GM19468 (cell line): ENCODE measurements around the gene KRT78.
"Not testable (repeated sequence)": the region's sequence is repeated elsewhere in the genome, so short reads cannot be mapped to it uniquely, and the experiment has no call there.

Experiments
- ATAC-seq: cut with Tn5 transposase; IDR thresholded peaks from one replicate; pipeline ENCODE4 v1.9.1; 2021; ENCODE audit warnings: mild to moderate bottlenecking, moderate library complexity, moderate number of reproducible peaks; ENCODE audit not compliant: unreplicated experiment; ENCODE audit errors: extremely low read depth

KRT78 gene, protein sequence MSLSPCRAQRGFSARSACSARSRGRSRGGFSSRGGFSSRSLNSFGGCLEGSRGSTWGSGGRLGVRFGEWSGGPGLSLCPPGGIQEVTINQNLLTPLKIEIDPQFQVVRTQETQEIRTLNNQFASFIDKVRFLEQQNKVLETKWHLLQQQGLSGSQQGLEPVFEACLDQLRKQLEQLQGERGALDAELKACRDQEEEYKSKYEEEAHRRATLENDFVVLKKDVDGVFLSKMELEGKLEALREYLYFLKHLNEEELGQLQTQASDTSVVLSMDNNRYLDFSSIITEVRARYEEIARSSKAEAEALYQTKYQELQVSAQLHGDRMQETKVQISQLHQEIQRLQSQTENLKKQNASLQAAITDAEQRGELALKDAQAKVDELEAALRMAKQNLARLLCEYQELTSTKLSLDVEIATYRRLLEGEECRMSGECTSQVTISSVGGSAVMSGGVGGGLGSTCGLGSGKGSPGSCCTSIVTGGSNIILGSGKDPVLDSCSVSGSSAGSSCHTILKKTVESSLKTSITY

DNA sequence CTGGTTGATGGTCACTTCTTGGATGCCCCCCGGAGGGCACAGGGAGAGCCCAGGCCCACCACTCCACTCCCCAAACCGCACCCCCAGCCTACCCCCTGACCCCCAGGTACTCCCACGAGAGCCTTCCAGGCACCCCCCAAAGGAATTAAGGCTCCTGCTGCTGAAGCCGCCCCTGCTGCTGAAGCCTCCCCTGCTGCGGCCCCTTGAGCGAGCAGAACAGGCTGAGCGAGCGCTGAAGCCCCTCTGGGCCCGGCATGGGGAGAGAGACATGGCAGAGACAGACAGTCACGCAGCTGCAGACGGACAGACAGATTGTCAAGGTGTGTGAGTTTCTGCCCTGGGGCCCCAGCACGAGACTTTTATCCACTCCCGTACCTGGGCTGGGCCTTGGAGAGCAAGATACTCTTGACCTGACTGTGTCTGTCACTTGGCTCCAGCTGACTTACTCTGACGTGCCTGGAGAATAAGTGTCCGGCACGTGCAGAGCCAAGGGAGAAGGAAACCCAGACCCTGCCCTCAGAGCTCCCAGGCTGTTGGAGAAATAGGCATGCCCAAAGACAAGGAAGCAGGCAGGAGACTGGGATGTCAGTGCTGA, at the start of gene KRT78:
Gene KRT78, minus strand, starts transcription at position 334 of the 595 bp plus-strand sequence. Its CDS starts 64 bp downstream, at position 270.
- ATAC-seq = no peak

DNA sequence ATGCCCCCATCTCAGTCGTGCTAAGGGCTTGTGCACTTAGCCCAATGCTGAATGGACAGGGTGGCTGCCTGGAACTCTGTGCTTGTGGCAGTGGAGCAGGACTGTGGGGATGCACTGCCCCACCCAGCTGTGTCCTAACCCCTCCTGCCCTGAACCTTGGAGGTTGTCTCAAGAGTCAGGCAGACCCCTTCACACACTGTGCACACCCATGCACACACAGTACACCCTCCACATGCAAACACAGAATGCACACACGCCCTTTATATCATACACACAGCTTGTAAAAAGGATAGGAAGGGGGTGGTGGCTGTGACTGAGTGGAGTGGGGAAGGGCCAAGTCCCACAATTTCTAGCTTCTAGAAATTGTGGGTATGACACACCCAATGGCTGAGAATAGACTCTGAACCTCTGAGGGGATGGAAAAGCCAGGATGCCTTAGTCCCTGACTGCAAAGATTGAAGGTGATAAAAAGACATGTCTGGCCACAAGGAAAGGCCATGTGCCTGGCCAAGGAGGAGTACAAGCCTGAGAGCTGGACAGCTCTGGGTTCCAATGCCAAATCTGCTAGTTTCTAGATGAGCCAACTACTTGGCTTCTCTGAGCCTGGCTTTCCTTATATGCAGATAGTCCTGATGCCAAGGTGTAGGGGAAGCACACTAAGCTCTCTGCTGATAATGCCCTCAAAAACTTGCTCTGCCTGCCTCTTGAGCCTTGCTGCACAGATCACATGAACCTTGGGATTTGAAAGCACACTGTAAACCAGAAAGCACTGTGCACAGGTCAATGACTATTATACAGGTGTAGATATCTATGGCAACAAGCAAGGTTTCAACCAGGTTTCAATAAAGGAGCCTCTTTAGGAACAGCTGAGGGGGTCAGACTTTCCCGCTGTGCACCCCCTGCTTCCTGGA, 47.7 kb upstream of the KRT78 start:
- no peak for ATAC-seq

DNA sequence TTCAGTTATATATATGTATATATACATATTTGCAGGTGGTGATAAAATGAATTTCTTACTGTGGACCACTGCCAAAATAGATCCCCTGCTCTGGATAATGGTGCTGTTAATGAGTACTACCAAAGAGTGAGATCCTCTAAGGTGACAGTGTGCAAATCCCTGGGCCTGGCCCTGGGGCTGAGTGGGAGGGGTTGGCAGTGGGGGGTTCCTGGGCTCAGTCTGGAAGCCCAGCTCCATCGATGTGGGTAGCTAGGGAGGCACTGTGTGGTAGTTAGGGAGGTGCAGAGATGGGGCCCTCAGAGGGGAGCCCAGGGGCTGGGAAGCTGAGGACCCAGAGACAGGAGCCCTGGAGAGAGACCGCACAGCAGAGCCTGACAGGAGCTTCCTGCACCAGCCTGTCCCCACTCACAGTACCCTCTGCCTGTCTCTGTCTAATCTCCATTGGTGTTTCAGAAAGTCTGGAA, 47.0 kb upstream of the KRT78 start:
- ATAC-seq = no peak

DNA sequence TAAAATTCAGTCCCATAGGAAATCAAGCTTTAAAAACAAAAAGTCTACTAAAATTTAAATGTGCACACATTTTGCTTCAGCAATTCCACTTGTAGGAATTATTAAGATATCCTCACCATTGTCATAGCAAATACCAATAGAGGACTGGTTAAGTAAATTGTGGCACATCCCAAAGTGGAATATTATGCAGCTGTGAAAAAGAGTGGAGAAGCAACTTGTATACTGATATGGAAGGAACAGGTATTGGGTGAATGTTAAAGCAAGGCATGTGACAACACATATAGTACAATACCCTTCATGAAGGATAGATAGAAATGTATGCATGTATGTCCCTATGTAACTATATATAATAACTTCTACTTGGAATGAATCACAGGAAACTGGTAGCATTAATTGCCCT, 44.2 kb upstream of the KRT78 start:
- no peak for ATAC-seq

DNA sequence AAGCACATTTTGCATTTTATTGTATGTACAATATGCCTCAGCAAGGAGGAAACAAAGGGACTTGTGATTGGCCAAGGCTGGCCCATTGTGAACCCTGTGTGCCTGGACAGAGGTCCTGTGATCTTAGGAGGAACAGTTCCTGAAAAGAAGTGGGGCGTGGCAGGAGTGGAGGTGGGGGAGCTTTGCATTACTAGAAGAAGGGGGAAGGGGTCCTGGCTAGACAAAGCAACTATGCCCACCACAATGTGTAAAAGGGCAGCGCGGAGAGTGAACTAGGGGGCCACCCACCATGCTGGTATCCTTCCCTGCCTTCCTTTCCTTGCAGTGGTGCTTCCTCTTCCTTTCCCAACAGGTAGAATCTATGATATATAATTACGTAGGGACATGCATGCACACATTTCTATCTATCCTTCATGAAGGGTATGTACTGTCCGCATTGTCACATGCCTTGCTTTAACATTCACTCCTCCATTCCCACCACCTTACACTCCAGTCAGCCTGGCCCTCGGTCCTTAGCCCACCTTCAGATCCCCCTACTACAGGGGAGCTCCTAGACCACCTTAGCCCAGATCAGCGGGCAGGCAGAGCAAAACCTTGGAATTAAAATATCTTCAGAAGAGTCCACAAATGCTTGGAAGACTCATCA, 43.5 kb upstream of the KRT78 start:
- no peak for ATAC-seq

DNA sequence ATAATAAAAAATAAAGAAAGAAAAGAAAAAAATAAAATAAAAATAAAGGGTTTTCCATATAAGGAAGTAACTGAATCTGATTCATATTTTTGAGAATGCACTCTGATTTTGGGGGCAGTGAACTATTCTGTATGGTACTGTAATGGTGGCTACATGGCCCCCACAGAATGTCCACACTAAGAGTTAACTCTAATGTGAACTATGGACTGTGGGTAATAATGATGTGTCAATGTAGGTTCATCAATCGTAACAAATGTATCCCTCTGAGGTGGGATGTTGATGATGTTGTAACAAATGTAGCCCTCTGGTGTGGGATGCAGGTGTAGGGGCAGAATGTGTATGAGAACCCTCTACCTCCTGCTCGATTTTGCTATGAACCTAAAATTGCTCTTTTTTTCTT, 42.2 kb upstream of the KRT78 start:
- no peak for ATAC-seq

DNA sequence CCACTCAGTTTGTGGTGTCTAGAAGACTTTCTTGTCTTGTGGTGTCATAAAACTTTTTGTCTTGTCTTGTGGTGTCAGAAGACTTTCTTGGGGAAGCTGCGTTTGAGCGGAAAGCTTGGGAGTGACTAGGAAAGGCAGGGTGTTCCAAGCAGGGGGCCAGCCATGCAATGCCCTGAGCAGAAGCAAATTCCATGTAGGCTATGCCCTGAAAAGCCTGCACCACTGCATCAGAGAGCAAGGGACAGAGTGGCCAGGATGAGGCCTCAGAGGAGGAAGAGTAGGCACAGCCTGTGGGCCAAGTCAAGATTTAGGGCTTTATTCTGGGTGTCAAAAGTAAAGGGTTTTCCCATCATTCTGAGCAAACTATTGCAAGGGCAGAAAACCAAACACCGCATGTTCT, 41.6 kb upstream of the KRT78 start:
- ATAC-seq = no peak

DNA sequence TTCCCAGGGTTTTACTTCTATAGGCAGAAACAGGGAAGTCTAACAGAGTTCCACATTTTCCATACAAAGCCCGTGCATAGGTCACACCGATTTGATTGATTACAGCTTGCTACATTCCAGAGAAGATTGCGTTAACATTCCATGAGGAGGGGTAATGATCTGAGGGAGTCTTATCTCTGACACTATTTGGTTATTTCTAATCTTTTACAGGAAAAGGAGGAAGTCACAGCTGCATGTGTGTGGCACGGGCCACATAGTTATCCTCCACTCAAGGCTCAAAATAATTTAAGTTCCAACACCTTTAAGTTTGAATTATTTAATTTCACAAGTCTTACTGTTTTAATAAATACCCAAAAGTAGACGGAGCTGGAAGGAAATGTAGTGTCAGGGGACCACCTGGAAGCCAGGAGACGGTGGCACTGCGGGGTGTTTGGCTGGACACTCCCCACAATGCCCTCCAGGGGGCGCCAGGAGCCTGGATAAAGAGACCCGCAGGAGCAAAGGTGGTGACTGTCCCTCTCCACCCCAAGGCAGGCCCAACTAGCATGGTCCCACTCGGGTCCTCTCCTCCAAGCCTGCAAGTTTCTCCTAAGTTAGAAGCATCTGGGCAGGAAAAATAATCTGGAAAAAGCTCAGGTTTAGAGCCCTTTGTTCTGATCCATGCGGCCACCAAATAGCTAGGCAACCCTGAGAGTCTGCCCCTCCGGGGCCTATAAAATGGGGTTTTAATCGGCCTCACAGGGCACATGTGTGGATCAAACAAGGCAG, 35.9 kb upstream of the KRT78 start:
- ATAC-seq = no peak

DNA sequence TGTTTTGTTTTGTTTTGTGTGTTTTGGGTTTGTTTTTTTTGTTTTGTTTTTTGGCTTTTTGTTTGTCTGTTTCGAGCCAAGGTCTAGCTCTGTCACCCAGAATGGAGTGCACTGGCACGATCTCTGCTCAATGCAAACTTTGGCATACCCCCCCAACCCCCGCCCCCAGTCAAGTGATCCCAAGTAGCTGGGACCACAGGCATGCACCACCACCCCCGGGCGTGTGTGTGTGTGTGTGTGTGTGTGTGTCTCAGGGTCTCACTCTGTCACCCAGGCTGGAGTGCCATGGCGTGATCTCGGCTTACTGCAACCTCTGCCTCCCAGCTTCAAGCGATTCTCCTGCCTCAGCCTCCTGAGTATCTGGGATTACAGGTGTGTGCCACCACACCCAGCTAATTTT, 31.7 kb upstream of the KRT78 start:
- ATAC-seq = not testable (repeated sequence)

DNA sequence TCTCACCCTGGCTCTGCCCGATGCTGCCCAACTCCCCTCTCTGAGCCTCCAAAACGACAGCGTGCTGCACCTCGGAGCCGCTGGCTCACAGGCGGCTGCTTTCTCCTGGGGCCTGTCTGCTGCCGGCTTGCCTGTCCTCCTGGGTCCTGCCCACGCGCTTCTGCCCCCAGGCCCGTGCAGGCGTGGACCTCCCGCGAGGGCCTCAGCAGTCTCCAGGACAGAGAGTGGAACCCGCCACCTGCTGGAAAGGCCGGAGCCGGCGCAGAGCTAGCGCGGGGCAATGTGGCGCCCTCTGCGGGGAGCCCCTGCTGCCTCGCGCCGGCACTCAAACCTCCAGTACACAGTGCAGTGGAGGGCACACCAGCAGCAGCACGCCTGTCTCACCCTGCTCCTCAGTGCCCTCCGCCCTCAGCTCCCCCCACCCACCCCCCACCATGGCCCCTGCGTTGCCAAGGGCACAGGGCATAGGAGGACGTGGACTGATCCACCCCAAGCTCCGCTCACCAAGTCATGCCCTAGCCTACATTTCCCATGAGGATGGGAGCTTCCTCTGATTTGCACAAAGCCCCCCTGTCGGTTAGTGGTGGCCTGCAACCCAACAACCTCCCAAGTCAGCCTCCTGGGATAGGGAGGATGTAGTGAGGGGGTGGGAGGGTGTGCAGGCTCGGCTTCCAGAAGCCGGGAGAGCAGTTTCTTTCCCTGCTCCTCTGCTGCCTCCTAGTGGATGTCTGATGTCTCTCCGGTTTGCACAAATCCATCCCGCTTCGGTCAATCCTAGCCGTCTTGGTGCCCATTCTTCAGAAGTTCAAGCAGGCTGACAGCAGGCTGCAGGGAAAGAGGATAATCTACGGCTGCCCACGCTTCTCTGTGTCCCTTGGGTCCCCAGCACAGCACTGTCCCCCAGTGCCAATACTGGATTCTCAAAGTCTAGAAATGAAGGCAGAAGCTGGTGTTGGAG, 30.9 kb upstream of the KRT78 start:
- ATAC-seq = no peak

DNA sequence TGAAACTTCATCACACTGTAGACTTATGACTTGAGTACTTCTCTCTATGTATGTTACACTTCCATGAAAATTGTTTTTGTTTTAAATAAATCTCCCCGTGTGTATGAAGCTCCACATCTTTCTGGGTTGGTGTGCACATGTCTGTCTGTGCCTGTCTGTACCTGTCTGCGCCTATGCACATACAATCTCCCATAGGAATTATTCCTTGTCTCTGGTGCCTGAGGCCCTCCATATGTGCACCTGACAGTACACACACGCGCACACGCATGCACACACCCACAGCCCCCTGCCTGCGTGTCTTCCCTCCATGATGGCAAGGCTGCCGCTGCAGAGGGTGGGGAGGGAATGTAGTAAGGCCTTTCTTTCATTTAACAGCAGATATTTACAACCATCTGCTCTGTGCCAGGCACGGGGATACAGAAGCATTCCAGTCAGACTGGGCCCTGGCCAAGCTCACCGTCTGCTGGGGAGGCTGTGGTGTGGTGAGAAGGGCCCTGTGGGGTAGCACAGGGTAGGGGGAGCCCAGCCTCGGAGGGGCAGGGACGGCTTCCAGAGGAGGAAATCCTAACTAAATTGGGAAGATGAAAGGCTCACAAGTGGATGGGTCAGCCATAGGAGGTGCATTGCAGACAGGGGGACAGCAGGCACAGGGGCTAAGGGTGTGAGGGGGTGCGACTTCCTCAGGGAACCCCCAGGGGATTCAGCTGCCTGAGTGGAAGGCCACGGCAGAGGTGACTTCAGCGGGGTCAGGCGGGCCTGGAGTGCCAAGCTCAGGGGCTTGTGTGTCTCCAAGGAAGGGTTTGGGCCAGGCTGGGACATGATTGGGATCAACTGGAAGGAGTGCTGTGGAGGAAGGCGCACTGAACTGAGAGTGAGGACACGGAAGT, 30.0 kb upstream of the KRT78 start:
- ATAC-seq = no peak

DNA sequence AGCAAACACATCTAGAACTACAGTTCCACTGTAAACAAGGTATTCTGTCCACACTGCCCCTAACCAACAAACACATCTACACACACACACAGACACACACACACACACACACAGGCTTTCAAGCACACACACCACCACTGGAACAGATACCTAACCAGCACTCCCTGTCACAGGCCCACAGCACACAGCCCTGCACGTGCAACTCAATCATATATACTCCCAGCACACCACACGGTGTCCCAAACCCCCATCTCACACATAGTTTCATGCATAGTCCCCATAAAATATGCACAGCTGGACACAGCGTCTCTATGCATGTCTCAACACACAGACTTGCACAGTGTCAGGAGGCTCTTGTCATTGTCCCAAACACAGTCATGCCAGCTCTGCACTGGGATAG, 28.4 kb upstream of the KRT78 start:
- no peak for ATAC-seq

DNA sequence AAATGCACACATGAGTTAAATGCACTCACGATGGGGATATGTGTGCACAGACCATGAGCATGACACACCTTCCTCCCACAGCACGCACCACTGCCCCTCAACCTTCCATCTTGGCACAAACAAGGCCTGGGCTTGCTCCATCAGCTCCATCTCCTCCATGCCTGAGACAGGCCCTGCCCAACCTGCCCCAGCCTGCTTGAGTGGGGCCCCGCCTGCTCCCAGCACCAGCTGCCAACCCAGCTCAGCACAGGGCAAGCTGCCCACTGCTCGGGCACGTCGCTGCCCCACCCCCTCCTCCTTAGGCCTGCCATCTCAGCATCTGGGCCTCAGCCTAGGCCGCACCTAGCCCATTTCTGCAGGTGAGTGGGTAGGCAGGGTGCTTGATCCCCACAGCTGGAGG, 27.6 kb upstream of the KRT78 start:
- ATAC-seq = no peak

DNA sequence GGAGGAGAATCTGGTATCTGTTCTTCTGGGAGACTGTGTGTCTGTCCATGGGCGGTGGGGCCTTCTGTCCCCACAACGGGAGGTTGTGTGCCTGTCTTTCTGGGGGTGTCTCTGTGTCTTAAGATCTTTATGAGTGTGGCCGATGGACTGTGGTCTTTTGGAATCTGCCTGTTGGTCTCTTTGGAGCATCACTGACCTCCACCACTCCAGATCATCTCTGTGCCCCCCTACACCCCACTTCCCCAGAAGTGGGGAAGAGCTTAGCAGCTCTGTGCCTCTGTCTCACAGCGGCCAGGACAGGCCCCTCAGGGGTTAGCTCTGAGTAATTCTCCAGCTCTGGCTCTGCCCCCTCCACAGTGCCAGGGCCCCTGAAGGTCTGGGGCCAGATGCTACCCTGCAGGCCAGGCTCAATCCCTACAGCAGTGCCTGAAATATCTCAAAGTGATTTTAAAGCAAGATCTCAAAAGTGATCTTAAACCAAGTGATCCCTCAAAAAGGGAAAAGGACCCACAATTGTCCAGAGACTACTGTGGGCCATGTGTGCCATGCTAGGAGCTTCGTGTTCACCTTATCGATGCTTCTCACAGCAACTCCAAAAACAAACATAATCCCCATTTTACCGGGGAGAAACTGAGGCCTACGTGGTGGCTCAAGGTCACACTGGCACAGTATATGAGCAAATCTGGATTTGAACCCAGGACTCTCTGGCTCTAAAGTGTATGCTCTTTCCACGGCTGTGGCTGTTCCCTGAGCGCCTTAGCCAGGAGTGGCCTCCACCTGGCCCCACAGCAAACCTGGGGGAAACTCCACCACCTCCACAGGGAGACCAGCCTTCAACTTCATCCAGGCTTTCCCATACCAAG, 26.0 kb upstream of the KRT78 start:
- no peak for ATAC-seq

DNA sequence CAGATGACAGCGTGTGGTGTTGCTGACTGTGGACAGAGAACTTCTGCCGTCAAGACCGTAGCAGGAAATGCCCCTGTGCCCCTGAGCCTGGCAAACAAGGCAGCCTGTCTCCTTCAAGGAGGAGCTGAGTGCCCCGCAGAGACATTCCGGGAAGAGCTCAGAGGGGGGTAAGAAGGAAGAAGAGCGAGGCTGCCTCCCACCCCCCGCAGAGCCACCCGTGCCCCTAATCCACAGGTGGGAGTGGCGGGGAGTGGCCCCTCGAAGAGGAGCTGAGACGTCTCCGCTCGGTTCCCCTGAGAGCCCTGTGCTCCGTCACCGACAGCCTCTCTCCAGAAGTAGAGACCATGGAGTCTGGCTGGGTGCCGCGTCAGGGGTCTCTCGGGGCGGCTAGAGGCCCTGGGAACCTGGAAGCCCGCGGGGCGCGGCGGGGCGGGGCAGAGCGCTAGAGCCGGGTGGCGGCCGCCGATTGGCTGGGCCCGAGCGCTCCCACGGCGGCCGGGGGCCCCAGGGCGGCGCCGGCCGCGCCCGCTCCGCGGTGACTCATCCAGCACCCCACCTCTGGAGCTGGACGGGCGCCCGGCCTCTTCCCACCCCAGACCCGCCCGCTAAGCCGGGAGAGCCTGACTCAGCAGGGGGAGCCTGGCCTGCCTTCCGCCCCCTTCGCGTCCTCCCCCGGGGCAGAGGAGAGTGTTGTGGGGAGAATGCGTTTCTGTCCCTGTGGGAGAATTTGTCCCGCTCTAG, 25.2 kb upstream of the KRT78 start:
- ATAC-seq = no peak

DNA sequence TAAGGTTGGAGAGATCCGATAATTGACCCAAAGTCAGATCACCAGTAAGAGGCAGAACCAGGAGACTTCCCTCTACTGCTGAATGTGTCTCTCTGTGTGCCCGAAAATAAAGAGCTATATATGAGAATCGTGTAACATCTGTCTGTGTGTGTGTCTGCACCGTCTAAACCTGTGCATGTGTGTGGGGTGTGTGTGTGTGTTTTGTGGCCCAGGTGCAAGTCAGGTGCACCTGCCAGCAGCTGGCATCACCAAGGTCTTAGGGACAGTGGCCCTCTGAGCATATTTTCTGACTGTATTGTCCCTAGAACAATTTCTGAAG, 24.7 kb upstream of the KRT78 start:
- no peak for ATAC-seq
